ENCODE measurements around the gene NXPE3. TPM values are rescaled to one million over a fixed set of nuclear protein-coding genes. Genes with fewer than 3 reads are reported as not detected.
"Not testable (repeated sequence)": the region's sequence is repeated elsewhere in the genome, so short reads cannot be mapped to it uniquely, and the experiment has no call there.

NXPE3 gene
- total and polyA plus RNA-seq, 10 of the 15 experiments (the other 5 are each of a cell fraction or from before 2014, with no cell fraction given) = 2.0 to 8.7 (median 5.2) TPM

GRCh38 chr3:101741914-101742313 is 37.1 kb upstream of the NXPE3 start:
- ATAC-seq = not testable (repeated sequence)

GRCh38 chr3:101744811-101745210 is 34.2 kb upstream of the NXPE3 start:
- no TSS peak for BruUV-seq (replicated peaks)
- RAD21 ChIA-PET (ENCODE audit: unreplicated experiment) = no interaction called here
- Histone ChIP-seq H3K4me2 (ENCODE audit: control insufficient read depth, insufficient read depth) (no peak overlapping the region), H3K27me3 (replicated peaks in 1 of 2; ENCODE audit: control insufficient read depth in 2 of 2, insufficient read depth in 2 of 2, low read length in 1 of 2) (no peaks in the 10 kb centered on the region), H3K9ac (ENCODE audit: control insufficient read depth, insufficient read depth, low read length) (no peak overlapping the region), H3K4me3 (no peak overlapping the region), H3K79me2 (ENCODE audit: control insufficient read depth, insufficient read depth, low read length) (no peaks in the 10 kb centered on the region), H3K9me3 (replicated peaks; ENCODE audit: control insufficient read depth, insufficient read depth, low read length) (no peaks in the 10 kb centered on the region), H3K27ac (ENCODE audit: control insufficient read depth, insufficient read depth) (no peak overlapping the region), H3K4me1 (ENCODE audit: control insufficient read depth, insufficient read depth, low read length) (no peaks in the 10 kb centered on the region), H4K20me1 (ENCODE audit: control insufficient read depth, insufficient read depth) (no peaks in the 10 kb centered on the region), H3K36me3 (ENCODE audit: control insufficient read depth in 2 of 2, insufficient read depth in 2 of 2, low read length in 1 of 2) (no peaks in the 10 kb centered on the region), H2AFZ (ENCODE audit: control insufficient read depth, low read depth, low read length) (no peak overlapping the region)
- no peak for TF ChIP-seq YBX1 (IDR thresholded peaks at IDR 0.05)
- no peak for TF ChIP-seq IRF5 (IDR thresholded peaks at IDR 0.05; ENCODE audit: borderline replicate concordance)
- no peak for TF ChIP-seq PKNOX1 (IDR thresholded peaks at IDR 0.05)
- no peak for TF ChIP-seq SMAD5 (IDR thresholded peaks at IDR 0.05; ENCODE audit: low read depth)
- in situ Hi-C loops (cut with MboI) (no loop called here), intact Hi-C loops (cut with micrococcal nuclease; ENCODE audit: unreplicated experiment) (no loop called here)
- no peak for DNase-seq (ENCODE audit: low read depth, low spot score)
- ATAC-seq = no peak
- SMC1A ChIA-PET (ENCODE audit: uncharacterized antibody, unreplicated experiment) = interaction anchor here (0.8 to 0.9 kb wide), 2 partner anchors 21 to 484 kb away, joined by 3 read pairs; no protein-coding TSS in a partner anchor
- 94% methylated on average over 1 of the region's 1 CpG for WGBS (ENCODE audit: insufficient coverage, insufficient replicate concordance, low lambda C conversion rate, missing lambda C conversion rate)
- no peak for FAIRE-seq
- CTCF ChIA-PET = interaction anchor here (0.6 kb wide), 1 partner anchor 1739 kb away, joined by 3 read pairs; no protein-coding TSS in a partner anchor
- POLR2A ChIA-PET = no interaction called here

More at GRCh38 chr3:101741914-101742313, 37.1 kb upstream of the NXPE3 start:
- DNase-seq (ENCODE audit: low read depth, low spot score); H3K4me1 ChIP-seq (ENCODE audit: control insufficient read depth, insufficient read depth, low read length); FAIRE-seq; H3K9ac ChIP-seq (ENCODE audit: control insufficient read depth, insufficient read depth, low read length); H4K20me1 ChIP-seq (ENCODE audit: control insufficient read depth, insufficient read depth); intact Hi-C loops (cut with micrococcal nuclease; ENCODE audit: unreplicated experiment); H3K27me3 ChIP-seq (replicated peaks in 1 of 2; ENCODE audit: control insufficient read depth in 2 of 2, insufficient read depth in 2 of 2, low read length in 1 of 2); H3K4me3 ChIP-seq; SMC1A ChIA-PET (ENCODE audit: uncharacterized antibody, unreplicated experiment); H3K79me2 ChIP-seq (ENCODE audit: control insufficient read depth, insufficient read depth, low read length); POLR2A ChIA-PET; BruUV-seq (replicated peaks); H2AFZ ChIP-seq (ENCODE audit: control insufficient read depth, low read depth, low read length); in situ Hi-C loops (cut with MboI); RAD21 ChIA-PET (ENCODE audit: unreplicated experiment); CTCF ChIA-PET; H3K4me2 ChIP-seq (ENCODE audit: control insufficient read depth, insufficient read depth); H3K9me3 ChIP-seq (replicated peaks; ENCODE audit: control insufficient read depth, insufficient read depth, low read length); H3K36me3 ChIP-seq (ENCODE audit: control insufficient read depth in 2 of 2, insufficient read depth in 2 of 2, low read length in 1 of 2); H3K27ac ChIP-seq (ENCODE audit: control insufficient read depth, insufficient read depth): not testable (repeated sequence)
- WGBS (ENCODE audit: insufficient coverage, insufficient replicate concordance, low lambda C conversion rate, missing lambda C conversion rate) = 100% methylated on average over 2 of the region's 3 CpGs

- H3K79me2 ChIP-seq (ENCODE audit: control insufficient read depth, insufficient read depth, low read length); H3K27me3 ChIP-seq (replicated peaks in 1 of 2; ENCODE audit: control insufficient read depth in 2 of 2, insufficient read depth in 2 of 2, low read length in 1 of 2); H3K9me3 ChIP-seq (replicated peaks; ENCODE audit: control insufficient read depth, insufficient read depth, low read length); BruUV-seq (replicated peaks); FAIRE-seq; H3K4me2 ChIP-seq (ENCODE audit: control insufficient read depth, insufficient read depth); H3K36me3 ChIP-seq (ENCODE audit: control insufficient read depth in 2 of 2, insufficient read depth in 2 of 2, low read length in 1 of 2); H4K20me1 ChIP-seq (ENCODE audit: control insufficient read depth, insufficient read depth); RAD21 ChIA-PET (ENCODE audit: unreplicated experiment); DNase-seq (ENCODE audit: low read depth, low spot score); intact Hi-C loops (cut with micrococcal nuclease; ENCODE audit: unreplicated experiment); in situ Hi-C loops (cut with MboI); ATAC-seq; SMC1A ChIA-PET (ENCODE audit: uncharacterized antibody, unreplicated experiment); H3K4me3 ChIP-seq; H3K4me1 ChIP-seq (ENCODE audit: control insufficient read depth, insufficient read depth, low read length); POLR2A ChIA-PET; H3K27ac ChIP-seq (ENCODE audit: control insufficient read depth, insufficient read depth); H2AFZ ChIP-seq (ENCODE audit: control insufficient read depth, low read depth, low read length); CTCF ChIA-PET; H3K9ac ChIP-seq (ENCODE audit: control insufficient read depth, insufficient read depth, low read length): not testable (repeated sequence)
- 100% methylated on average over 1 of the region's 1 CpG for WGBS (ENCODE audit: insufficient coverage, insufficient replicate concordance, low lambda C conversion rate, missing lambda C conversion rate)
Measured at GRCh38 chr3:101745934-101746333, 33.1 kb upstream of the NXPE3 start.
